Measurements from ENCODE around the gene BTG2.
"Not testable (repeated sequence)": the region's sequence is repeated elsewhere in the genome, so short reads cannot be mapped to it uniquely, and the experiment has no call there.

BTG2 gene

DNA sequence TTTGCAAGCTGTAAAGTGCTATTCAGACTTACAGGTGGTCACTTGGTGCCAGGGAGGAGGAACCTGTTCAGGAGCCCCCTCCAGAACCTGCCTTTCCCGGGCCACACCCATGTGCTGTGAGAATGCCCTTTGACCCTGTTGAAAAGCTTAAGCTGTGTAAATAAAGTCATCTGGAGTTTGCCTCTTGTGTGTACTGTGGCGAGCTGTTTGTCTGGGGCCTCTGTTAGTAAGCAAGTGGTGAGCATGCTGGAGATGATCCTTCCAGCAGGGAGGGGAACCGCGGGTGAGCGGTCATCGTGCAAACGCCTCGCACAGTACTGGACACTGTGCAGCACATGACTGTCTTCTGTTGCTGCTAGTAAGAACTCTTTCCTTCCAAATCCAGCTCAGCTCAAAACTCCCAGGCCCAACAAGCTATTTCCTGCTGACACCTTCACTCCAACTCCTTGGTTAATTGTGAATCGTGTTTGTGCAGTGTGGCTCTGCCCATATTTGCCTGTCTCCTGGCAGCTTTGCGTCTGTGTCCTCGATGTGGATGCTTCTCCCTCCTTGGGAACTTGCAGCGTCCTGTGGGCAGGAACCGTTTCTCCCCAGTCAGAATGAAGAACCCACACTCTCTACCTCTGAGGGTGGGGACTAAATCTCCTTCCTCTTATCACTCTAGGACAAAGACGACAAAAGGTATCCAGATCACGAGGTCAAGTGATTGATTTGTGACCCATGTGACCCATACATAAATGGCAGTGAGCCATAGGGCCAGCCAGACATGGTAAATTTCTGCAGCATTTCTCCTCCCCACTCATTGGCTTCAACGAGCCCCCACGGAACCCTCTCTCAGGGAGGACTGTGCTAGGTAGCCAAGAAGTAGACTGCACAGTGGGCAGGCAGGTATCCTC, 13.9 kb upstream of the BTG2 start:
- peak in 1 of 2 donors; percentile 42 for DNase-seq
- Histone ChIP-seq H3K4me1 (peaks cover 0 to 51% (median 37%) of the 10 kb centered on the region in 4 donors), H3K9me3 (no peaks in the 10 kb centered on the region), H3K27ac (peak overlapping the region; percentile 85 to 86), H3K27me3 (no peaks in the 10 kb centered on the region), H3K4me3 (no peak overlapping the region), H3K36me3 (no peaks in the 10 kb centered on the region)
- TF ChIP-seq, protein P1, sequence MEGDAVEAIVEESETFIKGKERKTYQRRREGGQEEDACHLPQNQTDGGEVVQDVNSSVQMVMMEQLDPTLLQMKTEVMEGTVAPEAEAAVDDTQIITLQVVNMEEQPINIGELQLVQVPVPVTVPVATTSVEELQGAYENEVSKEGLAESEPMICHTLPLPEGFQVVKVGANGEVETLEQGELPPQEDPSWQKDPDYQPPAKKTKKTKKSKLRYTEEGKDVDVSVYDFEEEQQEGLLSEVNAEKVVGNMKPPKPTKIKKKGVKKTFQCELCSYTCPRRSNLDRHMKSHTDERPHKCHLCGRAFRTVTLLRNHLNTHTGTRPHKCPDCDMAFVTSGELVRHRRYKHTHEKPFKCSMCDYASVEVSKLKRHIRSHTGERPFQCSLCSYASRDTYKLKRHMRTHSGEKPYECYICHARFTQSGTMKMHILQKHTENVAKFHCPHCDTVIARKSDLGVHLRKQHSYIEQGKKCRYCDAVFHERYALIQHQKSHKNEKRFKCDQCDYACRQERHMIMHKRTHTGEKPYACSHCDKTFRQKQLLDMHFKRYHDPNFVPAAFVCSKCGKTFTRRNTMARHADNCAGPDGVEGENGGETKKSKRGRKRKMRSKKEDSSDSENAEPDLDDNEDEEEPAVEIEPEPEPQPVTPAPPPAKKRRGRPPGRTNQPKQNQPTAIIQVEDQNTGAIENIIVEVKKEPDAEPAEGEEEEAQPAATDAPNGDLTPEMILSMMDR (IDR thresholded peaks at IDR 0.05) = no peak
- intact Hi-C loops (cut with DNase I; ENCODE audit: low total_unique reads) = no loop called here

DNA sequence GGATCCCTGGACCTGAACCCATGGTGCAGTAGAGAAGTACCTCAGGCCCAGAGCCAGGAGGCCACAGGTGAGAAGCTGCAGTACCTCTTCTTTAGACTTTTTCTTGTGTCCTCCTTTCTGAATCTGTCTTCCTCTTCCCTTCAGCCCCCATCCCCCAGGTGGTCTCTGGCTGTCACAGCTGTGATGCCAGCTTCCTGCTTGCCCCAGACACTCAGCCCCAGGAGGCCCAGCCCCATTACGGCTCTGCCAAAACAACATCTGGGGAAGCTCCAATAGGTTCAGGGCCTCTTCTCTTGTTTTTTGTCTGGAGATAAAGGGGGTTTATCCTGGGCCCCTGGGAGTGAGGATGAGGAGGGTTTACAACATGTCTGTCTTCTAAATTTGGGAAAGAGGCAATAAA, 9.5 kb upstream of the BTG2 start:
- Histone ChIP-seq H3K36me3 (no peaks in the 10 kb centered on the region), H3K4me1 (peaks cover 0 to 18% (median 10%) of the 10 kb centered on the region in 4 donors), H3K9me3 (no peaks in the 10 kb centered on the region), H3K27ac (peak overlapping the region in 1 of 2 donors; percentile 13), H3K27me3 (no peaks in the 10 kb centered on the region), H3K4me3 (no peak overlapping the region)
- intact Hi-C loops (cut with DNase I; ENCODE audit: low total_unique reads) = no loop called here
- no peak for DNase-seq
- TF ChIP-seq, protein P1 (IDR thresholded peaks at IDR 0.05) = no peak

DNA sequence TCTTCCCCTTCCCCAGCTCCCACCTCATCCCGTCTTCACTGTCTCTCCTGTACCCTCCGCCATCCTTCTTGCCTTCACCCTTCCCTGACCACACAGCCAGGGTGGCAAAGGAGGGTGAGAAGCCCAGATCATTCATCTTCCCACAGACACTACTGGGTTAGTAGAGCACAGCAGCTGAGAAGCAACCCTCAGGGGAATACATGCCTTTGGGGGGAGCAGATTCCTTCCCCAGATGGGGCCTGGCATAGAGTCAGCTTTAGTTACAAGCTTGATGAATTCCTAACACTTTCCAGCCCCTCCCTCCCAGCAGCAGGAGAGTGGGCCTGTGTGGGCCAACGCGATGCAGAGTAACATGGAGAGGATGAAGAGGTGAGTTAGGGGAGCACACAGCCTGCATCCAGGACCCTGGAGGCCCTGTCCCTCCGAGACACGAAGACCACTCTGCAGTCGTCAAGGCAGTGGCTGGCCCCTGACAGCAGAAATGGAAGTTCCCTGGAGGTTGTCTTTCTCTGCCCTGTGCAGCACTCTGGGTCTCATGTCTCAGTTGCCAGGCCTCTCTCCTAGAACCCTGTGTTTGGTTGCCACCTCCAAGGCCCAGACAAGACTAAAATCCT, 8.8 kb upstream of the BTG2 start:
- Histone ChIP-seq H3K36me3 (no peaks in the 10 kb centered on the region), H3K4me1 (peaks cover 0 to 11% (median 5%) of the 10 kb centered on the region in 4 donors), H3K27ac (peak overlapping the region in 1 of 2 donors; percentile 13), H3K27me3 (no peaks in the 10 kb centered on the region), H3K9me3 (no peaks in the 10 kb centered on the region), H3K4me3 (no peak overlapping the region)
- DNase-seq = no peak
- TF ChIP-seq, protein P1 (IDR thresholded peaks at IDR 0.05) = no peak
- intact Hi-C loops (cut with DNase I; ENCODE audit: low total_unique reads) = no loop called here

DNA sequence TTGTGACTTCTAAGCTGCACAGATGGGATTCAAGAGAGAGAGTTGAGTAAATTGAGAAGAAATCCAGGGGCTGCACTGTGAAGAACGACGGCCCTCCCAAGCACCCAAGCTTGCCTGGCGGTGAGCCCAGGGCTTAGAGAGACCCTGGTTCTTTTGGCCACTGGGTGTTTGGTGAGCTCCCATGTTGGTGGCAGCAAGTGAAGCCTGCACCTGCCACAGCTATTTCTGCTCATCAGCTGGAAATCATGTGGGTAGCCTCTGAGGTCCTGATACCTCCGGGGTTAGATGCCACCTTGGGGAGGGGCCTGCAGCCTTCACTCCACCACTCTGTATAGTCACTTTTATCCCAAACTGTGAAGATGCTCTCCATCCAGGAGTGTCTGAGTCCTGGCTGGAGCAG, 6.2 kb upstream of the BTG2 start:
- Histone ChIP-seq H3K4me1 (peaks cover 0 to 11% (median 5%) of the 10 kb centered on the region in 4 donors), H3K27me3 (no peaks in the 10 kb centered on the region), H3K4me3 (no peak overlapping the region), H3K9me3 (no peaks in the 10 kb centered on the region), H3K27ac (no peak overlapping the region), H3K36me3 (no peaks in the 10 kb centered on the region)
- TF ChIP-seq, protein P1 (IDR thresholded peaks at IDR 0.05) = no peak
- no peak for DNase-seq
- intact Hi-C loops (cut with DNase I; ENCODE audit: low total_unique reads) = no loop called here

DNA sequence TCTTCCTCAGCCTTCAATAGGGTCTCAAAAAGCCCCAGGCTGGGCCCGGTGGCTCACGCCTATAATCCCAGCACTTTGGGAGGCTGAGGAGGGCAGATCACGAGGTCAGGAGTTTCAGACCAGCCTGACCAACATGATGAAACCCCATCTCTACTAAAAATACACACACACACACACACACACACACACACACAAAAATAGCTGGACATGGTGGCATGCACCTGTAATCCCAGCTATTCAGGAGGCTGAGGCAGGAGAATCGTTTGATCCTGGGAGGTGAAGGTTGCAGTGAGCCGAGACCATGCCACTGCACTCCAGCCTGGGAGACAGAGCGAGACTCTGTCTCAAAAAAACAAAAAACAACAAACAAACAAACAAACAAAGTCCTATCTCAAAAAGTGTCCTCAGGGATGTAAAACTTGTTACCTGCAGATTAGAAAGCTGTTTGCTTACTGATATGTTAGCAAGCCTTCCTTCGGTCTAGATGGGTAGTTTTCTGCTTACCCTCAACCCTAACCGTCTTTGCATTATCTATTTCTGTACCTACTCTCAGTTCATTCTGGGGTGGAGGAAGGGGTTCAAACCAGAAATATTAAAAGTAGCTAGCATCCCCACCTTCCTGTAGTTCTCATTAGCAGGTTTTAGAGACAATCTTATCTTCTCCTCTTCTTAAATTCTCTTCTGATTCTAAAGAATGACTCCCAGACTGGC, 5.4 kb upstream of the BTG2 start:
- H3K27me3 ChIP-seq; H3K9me3 ChIP-seq; DNase-seq; H3K27ac ChIP-seq; intact Hi-C loops (cut with DNase I; ENCODE audit: low total_unique reads); H3K36me3 ChIP-seq; H3K4me3 ChIP-seq: not testable (repeated sequence)
- peaks cover 0 to 17% (median 9%) of the 10 kb centered on the region in 4 donors for H3K4me1 ChIP-seq
